Stimulated activated naive CD4-positive, alpha-beta T cell treated with Interleukin-2 at 50 U/mL for 16 hours (primary cell): ENCODE data around the gene HLCS.
"Not testable (repeated sequence)": the region's sequence is repeated elsewhere in the genome, so short reads cannot be mapped to it uniquely, and the experiment has no call there.

Source experiments
- DNase-seq: peaks from one replicate; lab custom pipeline; 2025; lab: John Stamatoyannopoulos, UW

HLCS gene

GRCh38 chr21:36847189-36847588 is 119.3 kb downstream of the HLCS start:
- DNase-seq: no peak

- no peak for DNase-seq
These were observed 119.8 kb downstream of the HLCS start for GRCh38 chr21:36846631-36847030.

DNA sequence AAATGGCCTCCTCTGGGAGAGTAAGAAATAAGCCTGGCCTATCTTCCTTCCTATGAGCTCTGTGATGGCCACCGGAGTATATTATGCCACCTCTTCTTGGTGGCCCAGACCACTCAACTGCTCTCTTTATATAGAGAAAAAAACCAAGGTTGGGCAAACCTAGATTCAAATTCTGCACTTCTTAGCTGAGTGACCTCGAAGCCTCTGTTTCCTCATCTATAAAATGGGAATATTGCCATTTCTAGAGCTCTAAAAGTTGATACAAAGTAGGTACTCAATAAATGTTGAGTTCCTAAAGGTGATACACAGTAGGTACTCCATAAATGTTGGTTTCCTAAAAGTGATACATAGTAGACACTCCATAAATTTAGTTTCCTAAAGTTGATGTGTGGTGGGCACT is 120.7 kb downstream of the HLCS start:
- no peak for DNase-seq

DNA sequence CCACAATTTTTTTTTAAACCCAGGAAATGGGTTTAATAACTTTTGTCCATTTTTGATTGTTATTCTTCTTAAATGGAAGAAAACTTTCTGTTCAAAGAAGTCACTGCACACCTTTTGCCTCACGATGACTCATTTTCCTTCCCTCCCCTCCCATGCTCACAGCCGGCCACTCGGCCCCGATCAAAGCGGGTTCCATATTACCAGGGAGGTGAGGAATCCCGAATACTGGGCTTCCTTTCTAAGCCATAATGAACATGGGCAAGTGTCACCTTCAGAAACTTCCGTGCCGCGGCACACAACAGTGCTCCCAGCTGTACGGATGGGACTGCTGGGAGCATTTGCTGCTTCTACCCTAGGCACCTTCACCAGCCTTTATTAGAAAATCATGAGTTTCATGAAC is 121.4 kb downstream of the HLCS start:
- DNase-seq: no peak

GRCh38 chr21:36841866-36842265 is 124.6 kb downstream of the HLCS start:
- DNase-seq: no peak

DNA sequence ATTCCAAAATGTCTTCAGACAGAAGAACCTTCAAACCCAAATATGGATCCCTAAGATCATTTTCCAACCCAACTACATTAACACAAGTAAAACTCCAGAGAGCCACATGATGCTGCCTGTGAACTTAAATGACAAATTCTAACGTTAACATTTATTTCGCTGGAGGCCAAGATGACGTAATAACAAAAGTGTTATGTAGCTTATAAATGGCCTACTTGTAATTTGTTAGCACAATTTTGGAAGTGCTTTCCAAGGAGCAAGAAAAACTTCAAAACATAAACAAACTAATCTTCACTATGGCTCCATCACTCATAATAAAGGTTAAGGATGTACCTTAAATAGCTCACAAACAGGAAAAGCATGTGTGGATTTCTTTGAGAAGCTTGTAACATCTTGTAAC is 126.7 kb downstream of the HLCS start:
- no peak for DNase-seq

GRCh38 chr21:36839123-36839522 is 127.3 kb downstream of the HLCS start:
- DNase-seq: no peak

- no peak for DNase-seq
These were observed 131.1 kb downstream of the HLCS start for GRCh38 chr21:36835383-36835795.

- no peak for DNase-seq
These were observed 132.3 kb downstream of the HLCS start for GRCh38 chr21:36834192-36834591.

DNA sequence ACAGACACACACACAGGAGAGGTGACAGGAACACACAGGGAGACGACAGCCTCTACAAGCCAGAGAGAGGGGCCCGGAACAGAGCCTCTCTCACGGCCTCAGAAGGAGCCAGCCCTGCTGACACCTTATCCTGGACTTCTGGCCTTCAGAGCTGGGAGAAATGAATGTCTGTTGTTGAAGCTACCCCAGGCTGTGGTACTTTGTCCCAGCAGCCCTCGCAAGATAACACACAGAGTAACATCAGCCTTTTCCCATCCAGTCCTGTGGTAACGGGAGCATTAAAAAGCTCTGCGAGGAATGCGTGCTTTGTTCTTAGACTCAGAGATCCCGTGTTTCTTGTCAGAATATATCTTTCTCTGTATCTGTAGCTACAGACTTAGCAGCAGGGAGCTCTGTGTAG is 136.4 kb downstream of the HLCS start:
- DNase-seq: no peak

DNA sequence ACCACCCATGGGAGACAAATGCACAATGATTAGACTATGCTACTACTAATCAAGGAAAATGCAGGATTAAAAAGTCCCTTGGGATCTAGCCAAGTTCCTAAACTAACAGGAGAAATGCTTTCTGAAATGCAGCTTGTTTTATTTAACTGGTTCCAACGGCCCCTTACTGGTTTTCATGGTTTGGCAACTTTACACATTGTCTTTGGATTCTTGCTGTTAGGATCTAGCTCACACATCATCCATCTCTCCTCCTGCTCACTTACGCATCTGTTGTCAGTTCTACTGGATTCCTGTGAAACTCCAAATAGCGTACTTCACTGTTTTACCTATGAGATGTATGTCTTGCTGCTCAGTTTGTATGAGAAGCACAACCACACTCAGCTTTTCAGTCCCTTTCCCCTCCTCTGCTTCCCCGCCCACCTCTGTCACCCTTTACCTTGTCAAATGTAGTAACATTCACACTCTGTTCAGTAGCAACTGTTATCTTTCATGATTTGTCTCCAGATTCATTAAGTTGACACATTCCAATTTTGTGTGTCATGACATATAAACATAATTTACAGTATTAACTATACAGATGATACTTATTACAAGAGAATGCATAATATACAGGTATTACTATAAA is 137.5 kb downstream of the HLCS start:
- DNase-seq: no peak

DNA sequence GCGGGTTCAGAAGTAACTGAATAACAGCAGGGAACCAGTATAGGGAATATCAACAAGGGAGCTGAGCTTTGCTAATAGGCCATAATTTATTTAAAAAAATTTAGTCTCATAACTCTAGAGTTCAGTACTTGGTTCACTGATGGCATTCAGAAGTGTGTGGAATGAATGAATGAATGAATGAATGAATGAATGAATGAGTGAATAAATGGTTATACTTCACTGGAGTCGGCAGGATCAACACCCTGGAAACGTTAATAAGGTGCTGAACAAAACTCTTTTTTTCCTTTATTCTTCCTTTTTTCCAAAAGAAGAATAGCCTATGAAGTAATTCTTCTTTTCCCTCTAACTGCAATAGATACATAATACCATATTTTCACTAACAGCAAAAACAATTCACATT is 138.3 kb downstream of the HLCS start:
- no peak for DNase-seq

- no peak for DNase-seq
These were observed 140.8 kb downstream of the HLCS start for GRCh38 chr21:36825658-36826057.

GRCh38 chr21:36821032-36821299 is 145.5 kb downstream of the HLCS start:
- DNase-seq: no peak

GRCh38 chr21:36820176-36821031 is 146.1 kb downstream of the HLCS start:
- DNase-seq: no peak

- DNase-seq: no peak
These were observed 148.6 kb downstream of the HLCS start for GRCh38 chr21:36817732-36818450.

DNA sequence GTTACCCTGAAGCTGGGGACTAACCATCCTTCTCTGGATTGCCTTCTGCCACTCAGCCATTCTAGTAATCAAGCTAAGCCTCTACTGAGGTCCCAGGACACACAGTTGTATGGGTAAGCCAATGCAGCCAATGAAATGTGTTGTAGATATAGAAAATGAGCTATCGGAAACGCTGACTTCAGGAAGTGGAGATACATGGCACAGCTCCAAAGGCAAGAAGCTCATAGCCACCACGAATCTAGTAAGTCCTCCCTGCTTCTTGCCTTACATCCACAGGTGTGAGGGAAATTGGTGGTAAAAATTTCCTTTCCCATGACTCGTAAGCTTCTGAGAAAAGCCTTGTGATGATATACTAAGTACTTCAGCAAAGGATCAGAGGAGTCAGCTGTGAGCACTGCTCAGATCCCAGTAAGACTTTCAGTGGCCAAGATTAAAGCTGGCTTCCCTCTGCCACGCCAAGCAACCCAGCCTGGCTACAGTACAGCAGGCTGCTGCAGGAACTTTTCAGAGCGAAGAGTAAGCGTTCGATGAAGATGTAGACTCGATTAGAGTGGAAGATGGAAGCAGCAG is 149.8 kb downstream of the HLCS start:
- DNase-seq: no peak

- DNase-seq: not testable (repeated sequence)
These were observed 150.4 kb downstream of the HLCS start for GRCh38 chr21:36816026-36816425.

DNA sequence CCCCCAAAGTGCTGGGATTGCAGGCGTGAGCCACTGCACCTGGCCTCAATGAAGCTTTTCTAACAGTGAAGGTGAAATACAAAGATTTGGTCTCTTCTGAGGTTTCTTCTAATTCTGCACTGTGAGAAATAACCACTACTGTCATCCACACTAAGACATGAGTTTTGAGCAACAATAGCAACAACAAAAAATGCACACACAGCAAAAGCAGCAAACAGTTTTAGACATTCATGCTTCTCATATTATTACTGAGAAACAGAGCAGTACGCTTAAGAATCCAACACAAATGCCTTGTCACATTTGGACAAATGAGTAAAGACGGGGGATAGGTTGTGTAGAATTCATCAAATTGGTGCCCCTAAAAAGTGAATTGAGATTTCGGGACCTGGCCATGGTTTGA is 151.2 kb downstream of the HLCS start:
- DNase-seq: no peak

DNA sequence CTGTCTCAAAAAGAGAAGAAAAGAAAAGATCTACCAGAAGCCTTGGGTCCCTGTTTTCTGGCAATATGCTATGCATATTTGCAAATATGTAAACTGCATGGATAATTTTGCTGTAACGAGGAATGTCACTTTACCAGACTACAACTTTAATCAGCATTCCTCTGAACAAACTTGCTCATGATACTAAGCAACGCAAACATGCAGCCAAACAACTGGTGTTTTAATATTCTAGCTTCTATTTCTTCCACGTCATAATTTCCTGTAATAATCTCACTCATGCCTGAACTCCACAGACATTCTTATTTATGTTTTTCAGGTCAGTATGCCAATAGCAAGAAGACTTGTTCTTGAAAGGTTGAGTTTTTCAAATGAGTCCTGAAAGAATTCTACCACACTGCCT is 153.4 kb downstream of the HLCS start:
- DNase-seq: no peak

DNA sequence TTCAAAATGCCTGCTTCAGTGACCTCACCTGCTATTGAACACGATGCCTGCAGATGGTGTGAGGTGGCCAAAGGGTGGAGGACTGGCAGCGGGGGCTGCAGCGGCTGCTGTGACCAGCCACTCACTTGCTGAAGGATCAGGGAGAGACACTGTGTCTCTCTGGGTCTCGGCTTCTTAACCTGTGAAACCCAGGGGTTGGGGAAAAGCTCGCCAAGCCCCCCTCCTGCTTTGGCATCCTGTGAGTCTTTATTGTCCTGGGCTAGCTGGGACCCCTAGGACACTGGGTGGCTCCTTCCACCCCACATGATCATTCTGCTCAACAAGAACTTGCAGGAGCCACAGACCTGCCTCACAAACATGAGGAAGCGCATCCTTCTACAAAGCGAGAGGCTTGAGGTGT is 154.7 kb downstream of the HLCS start:
- no peak for DNase-seq

DNA sequence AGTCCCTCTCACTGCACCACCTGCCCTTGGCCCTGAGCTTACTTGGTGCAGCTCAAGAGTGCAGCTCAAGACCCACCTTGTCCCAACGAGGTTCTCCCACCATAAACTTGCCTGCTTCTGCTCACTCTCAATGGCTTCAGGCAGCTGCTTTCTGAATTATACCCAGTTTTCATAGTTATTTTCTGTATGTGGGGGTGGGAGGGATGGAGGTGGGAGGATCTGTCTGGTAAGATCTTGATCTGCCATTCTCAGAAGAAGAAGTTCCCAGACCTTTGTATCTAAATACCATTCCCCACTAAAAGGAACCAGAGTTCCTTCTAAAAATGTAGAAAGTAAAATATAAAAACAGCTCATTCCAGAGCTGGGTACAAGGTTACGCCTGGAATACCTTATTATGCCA is 156.0 kb downstream of the HLCS start:
- no peak for DNase-seq

- no peak for DNase-seq
These were observed 159.0 kb downstream of the HLCS start for GRCh38 chr21:36807422-36807928.
